Muscle of back (tissue), 11 donors: ENCODE results near the gene TSPOAP1. TPM values are rescaled to one million over a fixed set of nuclear protein-coding genes. Genes with fewer than 3 reads are reported as not detected.

Experiments
- DNase-seq, 3 donors: peaks; one replicate each; pipeline versions ENCODE4 v3.0.0 to v3.0.0-alpha.2; 2013
- polyA plus RNA-seq, 10 donors: library from polyadenylated mRNA; unstranded; fragments of 120-200 nt; gene quantifications; one replicate each; pipeline ENCODE4 v1.2.1, GENCODE V29; 2013; ENCODE audit not compliant: insufficient read length in 10 of 10

Gene TSPOAP1
- polyA plus RNA-seq, 10 donors, result 3.3 to 6.8 (median 4.3) TPM

DNA sequence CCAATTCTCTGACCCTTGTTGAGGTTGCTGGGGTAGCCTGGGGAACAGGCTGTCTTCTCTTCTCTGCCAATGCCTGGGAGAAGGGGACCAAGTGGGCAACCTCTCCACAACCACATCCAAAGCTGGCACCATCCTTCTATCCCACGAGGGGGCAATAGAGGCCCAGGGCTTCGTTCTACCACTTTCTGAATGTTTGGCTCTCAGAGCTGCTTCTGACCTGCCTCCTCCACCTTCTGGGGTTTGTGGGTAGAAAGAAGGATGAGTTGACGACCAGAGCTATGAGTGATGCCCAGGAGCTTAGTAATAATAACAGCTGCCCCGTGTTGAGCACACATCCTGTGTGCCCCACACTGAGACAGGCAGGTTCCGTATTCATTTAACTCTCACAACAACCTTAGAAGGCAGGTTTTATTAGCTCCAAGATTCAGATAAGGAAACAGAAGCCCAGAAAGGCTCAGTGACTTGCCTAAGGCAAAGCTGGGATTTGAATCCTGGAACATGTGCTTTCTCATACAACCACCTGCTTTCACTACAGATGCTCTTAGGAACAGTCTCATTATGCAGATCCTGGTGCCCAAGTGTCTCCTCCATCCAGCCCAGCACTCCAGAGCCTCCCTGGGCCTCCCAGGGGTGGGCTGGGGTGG, 11.1 kb downstream of the TSPOAP1 start:
- peak in 1 of 3 donors; percentile 26 for DNase-seq

DNA sequence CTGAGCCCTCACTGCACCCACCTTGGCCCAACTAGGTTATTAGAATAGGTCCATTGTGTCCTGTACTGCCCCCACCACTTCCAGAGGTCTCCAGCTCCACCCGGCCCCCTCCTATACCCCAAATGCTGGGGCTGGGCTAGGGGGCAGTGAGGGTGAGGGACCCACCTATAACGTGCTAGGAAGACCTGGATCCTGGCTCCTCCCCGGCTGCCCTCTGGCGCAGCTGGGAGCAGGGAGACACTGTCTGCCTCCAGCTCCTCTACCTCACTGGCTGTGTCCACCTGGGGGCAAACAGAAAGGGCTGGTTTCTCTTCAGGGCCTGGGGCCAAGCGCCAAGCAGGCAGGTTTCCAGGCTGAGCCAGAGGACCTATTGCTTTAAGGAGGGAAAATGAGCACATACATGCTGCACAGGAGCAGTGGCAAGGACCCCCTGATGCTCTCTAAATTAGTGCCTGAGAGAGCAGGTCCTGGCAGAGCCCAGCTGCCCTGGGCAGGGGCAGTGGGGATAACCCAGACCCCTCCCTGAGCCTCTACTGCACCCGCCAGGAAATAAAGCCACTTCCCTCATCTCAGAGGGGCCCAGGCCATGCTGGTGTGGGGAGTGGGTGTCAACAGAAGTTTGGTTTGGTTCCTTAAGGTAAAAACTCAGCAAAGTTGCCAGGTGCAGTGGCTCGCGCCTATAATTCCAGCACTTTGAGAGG, 12.2 kb downstream of the TSPOAP1 start:
- DNase-seq, result no peak

DNA sequence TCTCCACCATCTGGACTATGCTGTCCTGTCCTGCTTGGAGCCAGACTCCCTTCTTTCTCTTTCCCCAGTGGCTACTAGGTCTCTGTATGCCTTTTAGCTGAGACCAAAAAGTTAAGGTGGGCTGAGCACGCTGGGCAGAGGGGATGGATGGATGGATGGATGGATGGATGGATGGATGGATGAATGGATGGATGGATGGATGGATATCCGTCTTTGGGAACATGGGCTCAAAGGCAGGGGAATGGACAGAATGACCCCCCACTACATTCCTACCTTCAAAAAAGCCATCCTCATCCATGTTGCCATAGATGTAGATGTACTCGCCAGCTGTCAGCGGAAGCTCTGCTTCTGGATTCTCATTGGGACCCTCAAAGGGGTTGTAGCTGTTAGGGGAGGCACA, 12.8 kb downstream of the TSPOAP1 start:
- DNase-seq, result no peak

DNA sequence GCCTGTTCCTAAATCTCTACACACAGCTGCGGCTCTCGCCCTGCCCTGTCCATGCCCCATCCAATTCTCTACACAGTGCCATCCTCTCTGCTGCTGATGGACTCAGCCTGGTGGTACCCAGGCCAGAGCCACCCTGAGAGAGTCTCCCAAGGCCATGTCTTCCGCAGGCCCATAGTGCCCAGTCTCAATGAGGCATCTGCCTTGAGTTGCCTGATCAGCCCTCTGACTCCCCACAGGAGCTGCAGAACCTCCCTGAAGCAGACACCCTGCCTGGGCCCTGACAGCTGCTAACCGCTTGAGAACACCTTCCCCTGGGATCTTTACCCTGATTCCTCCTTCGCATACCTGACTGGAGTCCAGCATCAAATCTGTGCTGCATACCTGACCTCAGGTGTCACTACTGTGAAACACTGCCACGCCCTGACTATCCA, 13.3 kb downstream of the TSPOAP1 start:
- no peak for DNase-seq

DNA sequence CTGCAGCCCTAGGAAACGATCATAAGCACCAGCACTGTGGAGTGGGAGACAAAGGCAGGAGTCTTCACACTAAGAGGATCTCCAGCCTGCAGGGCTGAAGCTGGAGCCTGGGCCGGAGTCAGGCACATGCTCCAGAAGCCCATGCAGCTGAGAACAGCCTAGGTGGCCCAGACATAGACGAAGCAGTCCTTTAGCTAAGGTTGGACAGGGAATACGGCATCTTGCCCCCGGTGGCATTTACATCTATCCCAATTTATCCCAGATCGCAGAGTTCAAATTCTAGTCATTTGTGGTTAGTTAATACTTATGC, 13.9 kb downstream of the TSPOAP1 start:
- DNase-seq, result no peak

DNA sequence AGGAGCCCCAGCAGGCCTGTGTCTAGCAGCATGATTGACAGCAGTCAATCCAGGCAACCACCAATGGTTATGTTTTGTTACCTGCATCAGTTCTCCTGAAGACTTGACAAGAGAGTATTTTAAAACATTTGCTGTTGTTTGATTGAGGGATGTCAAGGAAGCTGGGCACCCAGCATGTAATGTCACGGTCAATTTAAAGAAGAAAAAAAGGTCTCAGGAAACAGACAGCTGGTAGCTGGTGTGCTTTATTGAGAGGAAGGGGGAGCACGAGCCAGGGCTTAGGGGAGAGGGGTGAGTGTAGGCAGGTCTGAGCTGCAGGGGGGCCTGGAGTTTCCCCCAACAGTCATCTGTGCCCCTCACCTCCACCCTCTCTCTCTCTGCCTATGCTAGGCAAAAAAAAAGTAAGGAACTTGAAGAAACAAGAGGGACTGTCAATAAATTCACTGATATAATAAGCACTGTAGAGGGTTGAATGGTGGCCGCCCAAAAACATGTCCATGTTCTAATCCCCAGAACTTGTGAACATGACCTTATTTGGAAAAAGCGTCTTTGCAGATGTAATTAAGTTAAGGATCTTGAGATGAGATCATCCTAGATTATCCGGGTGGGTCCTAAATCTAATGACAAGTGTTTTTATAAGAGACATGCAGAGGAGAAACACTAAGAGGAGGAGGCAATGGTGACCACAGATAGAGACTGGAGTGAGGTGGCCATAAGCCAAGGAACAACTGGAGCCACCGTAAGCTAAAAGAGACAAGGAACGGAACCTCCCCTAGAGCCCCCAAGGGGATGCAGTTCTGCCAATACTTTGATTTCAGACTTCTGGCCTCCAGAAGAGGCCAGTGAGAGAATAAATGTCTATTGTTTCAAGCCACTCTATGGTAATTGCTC, 14.5 kb downstream of the TSPOAP1 start:
- no peak for DNase-seq

DNA sequence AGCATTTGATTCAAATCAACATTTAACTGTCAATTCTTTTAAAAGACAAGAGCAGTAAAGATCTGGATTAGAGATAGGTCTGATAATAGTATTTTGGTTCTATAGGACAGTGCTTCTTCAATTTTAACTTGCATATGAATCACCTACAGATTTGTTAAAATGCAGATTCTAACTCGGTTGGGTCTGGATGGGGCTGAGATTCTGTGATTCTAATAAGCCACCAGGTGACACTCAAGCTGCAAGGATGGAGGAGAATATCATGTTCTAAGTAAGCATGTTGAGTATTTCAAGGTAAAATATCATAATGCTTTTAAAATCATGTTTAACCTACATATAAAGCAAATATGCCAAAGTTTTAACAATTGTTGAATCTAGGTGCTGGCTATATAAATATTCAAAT, 15.8 kb downstream of the TSPOAP1 start:
- no peak for DNase-seq

DNA sequence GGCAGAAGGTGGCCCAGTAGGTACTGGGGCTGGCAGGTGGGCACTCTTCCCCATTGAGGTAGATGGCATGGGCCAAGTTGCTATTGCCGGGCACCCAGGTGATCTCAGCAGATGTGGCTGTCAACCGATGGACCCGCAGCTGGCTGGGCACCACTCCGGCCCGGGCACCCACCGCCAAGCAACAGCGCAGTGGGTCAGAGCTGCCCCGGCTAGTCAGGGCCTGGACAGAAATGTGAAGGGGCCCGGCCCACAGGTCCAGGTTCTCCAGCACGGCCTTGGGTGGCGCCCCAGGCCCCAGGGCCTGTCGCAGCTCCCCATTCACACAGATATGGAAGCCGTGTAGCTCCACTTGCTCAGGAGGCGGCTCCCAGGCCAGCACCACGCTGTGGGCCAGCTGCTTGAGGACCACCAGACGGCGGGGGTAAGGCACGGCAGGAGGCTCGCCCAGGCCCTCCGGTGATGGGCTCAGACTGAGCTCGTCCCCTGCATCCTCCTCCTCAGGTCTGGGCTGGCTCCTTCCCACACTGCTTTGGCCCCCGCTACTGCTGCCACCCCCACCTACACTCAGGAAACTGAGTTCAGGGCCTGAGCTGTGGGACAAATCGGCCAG, 16.5 kb downstream of the TSPOAP1 start:
- no peak for DNase-seq

DNA sequence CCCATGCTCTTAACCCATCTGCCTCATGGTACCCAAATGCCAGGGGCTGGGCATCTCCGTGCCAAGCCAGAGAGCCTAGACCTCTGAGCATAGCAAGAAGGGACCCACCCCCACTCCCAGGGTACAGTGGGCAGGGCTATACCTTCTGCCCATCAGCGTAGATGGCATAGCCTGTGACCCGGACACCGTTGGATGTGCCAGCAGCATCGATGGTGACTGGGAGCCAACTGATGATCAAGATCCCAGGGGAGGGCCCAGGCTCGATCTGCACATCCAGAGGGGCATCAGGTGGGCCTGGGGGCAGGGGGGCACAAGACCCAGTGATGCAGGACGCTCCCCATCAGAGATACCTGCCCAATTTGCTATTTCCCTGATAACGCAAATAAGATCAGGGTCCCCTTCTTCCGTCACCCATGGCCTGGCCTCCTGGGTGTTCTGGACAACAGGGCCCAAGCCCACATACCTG, 17.1 kb downstream of the TSPOAP1 start:
- no peak for DNase-seq

DNA sequence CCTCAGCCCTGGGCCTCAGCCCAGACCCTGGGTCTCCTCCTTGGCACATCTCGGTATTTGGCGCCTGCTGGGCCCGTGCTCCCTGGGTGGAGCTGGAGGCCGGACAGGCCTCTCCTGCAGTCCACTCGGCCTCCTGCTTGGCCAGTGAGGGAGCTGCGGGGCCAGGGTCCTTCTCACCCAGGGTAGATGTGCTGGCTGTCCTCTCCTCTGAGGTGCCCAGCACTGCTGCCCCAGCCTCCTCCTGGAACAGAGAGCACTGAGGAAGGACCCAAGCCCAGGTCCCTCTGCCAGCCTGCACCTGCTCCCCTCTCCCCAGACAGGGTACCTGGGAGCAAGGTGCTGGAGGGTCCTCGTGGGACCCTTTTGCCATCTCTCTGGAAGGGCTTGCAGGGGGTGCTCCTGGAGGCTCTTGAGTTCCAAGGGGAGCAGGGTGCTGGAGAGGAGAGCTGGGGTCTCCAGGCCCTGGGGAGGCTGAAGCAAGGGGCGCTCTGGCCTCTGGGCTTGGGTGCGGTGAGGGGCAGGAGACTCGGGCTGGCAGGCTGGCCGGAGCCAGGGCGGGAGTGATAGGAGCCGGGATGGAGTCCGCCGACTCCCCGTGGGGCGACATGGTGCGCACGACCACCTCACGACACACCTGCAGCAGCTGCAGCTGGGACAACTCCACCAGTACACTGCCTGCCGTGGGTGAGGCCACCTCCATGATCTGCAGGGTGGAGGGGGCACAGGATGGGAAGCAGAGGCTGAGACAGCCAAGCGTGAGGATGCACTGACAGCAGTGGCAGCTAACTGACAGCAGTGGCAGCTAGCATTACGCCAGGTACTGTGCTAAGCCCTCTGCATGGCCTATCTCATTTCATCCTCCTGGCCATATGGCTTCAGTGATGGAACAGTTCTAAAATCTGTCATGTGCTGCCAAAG, 17.8 kb downstream of the TSPOAP1 start:
- DNase-seq, result no peak

DNA sequence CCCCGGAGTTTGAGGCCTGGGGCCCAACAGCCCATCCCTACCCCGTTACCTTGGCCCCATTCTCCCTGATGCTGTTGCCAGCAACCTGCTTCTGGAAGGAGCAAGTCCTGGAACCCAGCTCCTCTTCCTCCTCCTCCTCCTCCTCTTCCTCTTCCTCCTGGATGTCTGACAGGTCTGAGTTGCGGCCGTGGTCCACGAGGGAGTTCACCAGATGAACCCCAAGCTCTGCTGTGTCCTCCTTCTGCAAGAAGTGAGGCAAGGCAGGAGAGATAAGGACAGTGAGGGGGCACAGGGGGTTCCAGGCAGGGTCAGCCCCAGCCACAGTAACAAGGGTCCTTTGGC, 18.7 kb downstream of the TSPOAP1 start:
- DNase-seq, result no peak

DNA sequence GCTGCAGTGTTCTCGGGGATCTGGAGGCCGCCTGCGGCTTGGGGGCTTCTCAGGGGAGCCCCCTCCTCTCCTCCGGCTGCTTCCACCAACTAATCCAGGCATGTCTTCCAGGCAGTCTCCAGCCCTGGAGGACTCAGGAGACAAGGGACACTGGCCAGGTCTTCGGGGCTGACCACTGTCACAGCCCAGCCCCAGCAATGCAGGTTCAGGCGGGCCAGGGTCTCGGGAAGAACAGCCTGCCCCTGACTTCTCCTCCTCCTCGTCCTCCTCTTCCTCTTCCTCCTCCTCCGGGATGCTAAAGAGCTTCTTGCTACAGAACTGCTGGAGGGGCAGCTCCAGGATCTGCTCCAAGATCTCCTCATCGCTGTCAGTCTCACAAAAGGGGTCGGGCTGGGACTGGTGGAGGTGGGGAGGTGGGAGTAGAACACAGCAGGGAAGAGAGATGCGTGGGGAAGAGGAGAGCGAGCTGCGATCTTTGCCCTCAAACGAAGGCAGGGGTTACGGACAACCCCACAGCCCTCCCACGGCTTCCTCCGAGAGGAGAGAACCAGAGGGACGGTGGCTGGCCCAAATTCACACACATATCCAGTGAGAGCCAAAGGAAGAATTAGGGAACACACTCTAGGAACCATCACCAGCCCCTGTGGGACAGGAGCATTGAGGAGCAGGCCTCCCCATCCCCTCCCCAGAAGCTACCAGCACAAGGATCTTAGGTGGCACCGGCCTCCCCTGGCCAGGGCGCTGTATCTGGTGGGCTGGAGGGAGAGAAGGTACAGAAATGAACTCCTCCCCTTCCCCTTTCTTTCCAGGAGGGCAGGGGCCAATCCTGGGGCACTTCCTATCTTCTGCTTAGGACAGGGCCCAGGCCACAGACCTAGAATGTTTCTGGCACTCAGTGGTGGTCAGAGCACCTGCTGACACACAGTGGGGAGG, 19.3 kb downstream of the TSPOAP1 start:
- DNase-seq, result no peak

DNA sequence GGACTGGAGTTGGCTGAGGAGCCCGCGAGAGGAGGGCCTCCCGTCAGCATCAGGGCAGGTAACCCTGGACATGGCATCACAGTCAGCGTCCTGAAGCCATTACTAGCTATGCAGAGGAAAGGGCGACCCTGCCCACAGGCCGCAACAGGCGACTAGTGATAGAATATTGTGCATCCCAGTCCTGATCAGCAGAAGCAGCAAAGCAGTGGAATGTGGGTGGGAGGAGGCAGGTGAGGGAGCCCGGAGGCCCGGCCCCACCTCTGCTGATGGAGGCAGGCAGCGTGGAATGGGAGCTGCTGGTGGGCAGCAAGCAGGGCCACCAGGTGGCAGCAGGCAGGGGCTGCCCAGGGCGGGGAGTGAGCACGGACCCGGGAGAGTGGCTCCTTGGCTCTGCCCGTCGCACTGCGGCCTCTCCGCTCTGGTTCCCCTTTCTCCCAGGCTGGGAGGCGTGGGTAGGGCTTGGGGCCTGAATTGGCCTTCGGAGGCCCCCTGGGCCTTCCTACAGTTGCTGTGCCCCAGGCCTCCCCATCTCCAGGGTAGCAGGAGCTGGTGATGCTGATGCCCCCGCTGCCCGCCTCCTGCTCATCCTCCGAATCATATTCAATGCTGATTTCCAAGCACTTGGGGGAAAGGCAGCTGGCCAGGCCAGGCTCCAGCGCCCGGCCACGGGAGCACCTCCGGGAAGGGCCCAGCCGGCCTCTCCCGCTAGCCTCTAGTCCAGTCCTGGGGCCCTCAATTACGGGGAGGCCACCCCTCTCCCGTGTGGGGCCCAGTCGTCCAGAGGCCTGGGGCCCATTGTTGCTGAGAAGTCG, 20.2 kb downstream of the TSPOAP1 start:
- no peak for DNase-seq

DNA sequence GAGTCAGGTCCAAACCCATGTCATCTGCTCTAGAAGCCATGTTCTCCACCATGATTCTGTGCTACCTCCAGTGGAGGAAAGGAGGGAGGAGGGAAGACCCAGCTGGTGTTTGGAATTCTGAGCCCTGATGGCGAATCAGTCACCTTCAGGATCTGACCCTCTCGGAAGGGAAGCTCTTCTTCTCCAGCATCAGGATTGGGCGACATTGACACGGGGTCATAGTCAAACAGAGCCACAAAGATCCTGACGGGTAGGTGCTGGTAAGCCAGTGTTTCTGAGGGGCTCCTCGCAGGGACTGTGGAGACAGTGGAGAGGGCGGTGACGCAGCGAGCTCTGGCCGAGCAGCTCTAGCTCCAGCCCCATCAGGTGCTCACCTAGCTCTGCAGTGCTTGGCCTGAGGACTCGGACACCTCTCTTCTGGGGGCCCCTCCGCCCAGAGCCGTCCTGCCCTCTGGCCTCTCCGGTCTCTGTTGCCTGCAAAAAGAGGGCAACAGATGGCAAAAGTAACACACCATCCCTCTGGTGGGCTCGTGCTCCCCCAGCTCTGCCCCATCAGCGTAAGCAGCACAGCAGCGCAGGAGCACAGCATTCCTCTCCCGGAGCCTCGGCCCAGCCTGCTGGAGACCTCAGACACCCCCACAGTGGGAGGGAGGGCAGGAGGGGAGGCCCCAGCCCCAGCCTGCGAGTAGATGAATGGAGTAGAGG, 21.0 kb downstream of the TSPOAP1 start:
- DNase-seq, result no peak

DNA sequence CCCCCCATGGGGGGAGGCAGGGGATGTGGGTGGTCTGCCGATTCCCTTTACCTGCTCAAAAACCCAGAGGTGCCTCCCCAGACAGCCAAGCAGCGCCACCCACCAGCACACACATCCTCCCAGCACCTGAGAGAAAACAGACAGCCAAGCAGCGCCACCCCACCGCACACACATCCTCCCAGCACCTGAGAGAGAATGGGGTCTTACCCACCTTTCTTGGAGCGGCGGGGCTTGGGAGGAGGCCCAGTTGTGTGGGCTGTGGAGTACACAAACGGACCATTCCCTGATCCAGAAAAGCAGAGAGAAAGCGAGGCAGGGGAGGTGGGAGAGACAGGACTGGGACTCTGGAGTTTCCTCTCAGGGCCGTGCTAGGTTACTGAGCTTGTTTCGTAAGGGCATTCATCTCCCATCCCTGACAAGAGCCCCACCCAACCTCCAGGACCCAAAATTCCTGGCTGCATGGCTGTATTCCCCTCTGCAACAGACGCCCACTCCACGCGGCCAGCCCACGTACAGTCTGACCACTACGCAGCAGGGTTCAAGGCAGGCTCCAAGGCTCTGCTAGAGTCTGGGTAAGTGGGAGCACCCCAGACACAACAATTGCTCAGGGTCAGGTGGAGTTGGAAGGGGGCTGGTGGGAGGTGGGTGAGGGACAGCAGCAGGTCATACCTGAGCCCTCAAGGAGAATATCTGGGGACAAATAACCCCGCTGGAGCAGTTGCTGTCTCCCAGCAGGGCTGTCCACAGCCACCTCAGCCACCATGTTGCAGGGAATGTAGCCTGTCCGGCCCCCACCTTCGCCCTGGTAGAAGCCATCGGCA, 22.3 kb downstream of the TSPOAP1 start:
- no peak for DNase-seq

DNA sequence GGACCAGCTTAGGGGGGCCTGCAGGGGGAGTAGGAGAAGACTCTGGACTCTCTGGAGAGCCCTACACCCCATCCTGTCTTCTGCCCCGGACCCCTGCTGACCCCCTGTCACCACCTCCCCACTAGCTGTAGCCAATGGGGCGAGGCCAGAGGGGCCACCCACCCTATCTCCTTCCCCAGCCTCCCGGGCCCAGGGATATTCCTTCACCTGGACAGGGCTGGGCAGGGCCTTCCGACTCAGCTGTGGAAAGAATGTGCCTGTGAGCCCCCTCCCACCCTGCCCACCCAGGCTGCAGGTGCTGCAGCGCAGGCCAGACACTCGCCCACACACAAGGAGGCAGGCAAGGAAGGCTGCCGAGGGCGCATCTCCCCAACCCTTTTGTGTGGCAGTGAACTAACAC, 23.0 kb downstream of the TSPOAP1 start:
- no peak for DNase-seq

DNA sequence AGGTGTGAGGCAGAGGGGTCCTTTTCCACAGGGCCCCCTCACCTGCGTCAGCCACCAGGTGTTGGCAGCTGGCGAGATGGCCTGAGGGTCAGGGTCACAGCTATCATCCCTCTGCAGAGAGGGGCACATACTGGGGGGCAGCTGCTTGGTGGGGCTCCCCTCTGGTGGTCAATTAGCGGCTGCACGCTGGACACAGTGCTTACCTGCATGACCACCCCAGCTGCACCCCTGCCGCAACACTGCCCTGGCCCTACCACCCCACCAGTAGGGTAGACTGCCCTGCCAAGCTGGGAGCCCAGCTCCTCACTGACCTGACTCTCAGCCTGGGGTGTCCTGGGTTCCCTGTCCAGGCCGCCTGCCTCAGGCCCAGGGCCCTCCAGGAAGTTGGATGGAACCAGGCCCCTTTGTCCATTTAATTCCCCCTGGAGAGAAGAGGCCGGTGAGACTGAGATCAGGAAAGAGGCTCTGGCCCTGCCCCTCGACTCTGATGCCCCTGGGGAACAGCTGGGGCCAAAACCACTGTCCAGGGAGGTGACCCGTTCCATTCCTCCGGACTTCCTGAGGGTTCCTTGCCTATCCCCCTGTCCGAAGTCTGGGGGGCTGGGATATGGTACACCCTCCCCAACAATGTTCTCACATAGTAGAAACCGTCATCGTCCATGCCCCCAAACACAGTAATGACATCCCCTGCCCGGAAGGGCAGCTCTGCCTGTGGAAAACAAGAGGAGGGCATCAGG, 23.7 kb downstream of the TSPOAP1 start:
- DNase-seq, result no peak
